Pancreas (tissue), 10 donors: Measurements from ENCODE around the gene SHANK3. TPM values are rescaled to one million over a fixed set of nuclear protein-coding genes. Genes with fewer than 3 reads are reported as not detected.
A peak's percentile ranks its signal among the peaks of the same experiment; 100 is the strongest.

Experiments used
- ATAC-seq, 4 donors: fragments of 200-7000 bp; cut with Tn5 transposase; one replicate each; pipeline versions ENCODE4 v1.8.0 to v1.9.1; 2020; ENCODE audit warnings: mild to moderate bottlenecking in 4 of 4, moderate library complexity in 4 of 4
- DNase-seq, 6 donors: peaks; one replicate each; pipeline ENCODE4 v3.0.0-alpha.2; 2020
- FAIRE-seq: peaks from 2 replicates; lab custom pipeline; 2012; peaks lifted over from hg19 to GRCh38; lab: Jason Lieb, UNC
- H3K27ac ChIP-seq, 4 donors: fragments of 200-600 bp; sonication (generic); 1 replicate in 3 of 4; 2 replicates in 1 of 4; pipeline versions ENCODE4 v1.5.0 to v1.8.0; 2020
- H3K27me3 ChIP-seq, 4 donors: fragments of 200-600 bp; one replicate each; pipeline ENCODE4 v1.8.0; 2021
- H3K36me3 ChIP-seq, 3 donors: fragments of 200-600 bp; sonication (generic) in 1 of 3; one replicate each; pipeline versions ENCODE4 v1.5.0 to v1.8.0; 2020 to 2021
- H3K4me1 ChIP-seq, 3 donors: fragments of 200-600 bp; one replicate each; pipeline ENCODE4 v1.8.0; 2021
- H3K4me3 ChIP-seq, 4 donors: fragments of 200-600 bp; sonication (generic) in 2 of 4; one replicate each; pipeline versions ENCODE4 v1.5.0 to v1.8.0; 2020 to 2021
- H3K9me3 ChIP-seq, 4 donors: fragments of 200-600 bp; one replicate each; pipeline ENCODE4 v1.8.0; 2021
- CTCF ChIP-seq, 4 donors: fragments of 200-600 bp; sonication (generic) in 3 of 4; IDR thresholded peaks; one replicate each; pipeline versions ENCODE4 v1.5.0 to v1.8.0; 2021; ENCODE audit warnings: antibody characterized with exemption in 4 of 4
- WGBS, 2 donors: extraction: QIAGEN DNeasy Blood & Tissue Kit; methylation state at CpG; one replicate each; pipeline ENCODE4 v1.1.7; 2013; 5-methylcytosine and 5-hydroxymethylcytosine counted together
- intact Hi-C, 3 donors: fragments of 100-400 bp; cut with DNase I; formaldehyde crosslinking; loops; one replicate each; pipeline versions ENCODE4 v1.11.1 to v1.14.2; 2022
- polyA plus RNA-seq, 2 donors: library from polyadenylated mRNA; stranded (reverse); fragments of 200-250 nt; gene quantifications; one replicate each; pipeline ENCODE4 v1.2.3, GENCODE V29; 2013
- total RNA-seq, 6 donors: library from RNA; stranded (reverse); fragmentation: NEBNext Ultra II Directional in 4 of 6; extraction: Animal tissue kit (Norgen Biotek cat#: 25700) in 4 of 6; gene quantifications; one replicate each; pipeline versions ENCODE4 v1.2.1 to v1.2.4, GENCODE V29; 2021 to 2023
- donor health status: healthy with polysubstance abuse.
- donor health status: DM: no; HTN: no; CAD: no; lungs with moderate emphysema.
- donor health status: DM: no; HTN: no; CAD: no.
- donor health status: control.
- donor health status: control.
- donor health status: Bipolar disorder and iron deficiency.
- donor health status: DM: yes; HTN: yes; CAD: no.
- donor health status: DM: no; HTN: no; CAD: no.
- donor health status: DM: no; HTN: no; CAD: no.
- donor health status: DM: yes; HTN: yes; CAD: no.

SHANK3 gene
- total and polyA plus RNA-seq, 8 donors: 2.7 to 18.9 (median 4.4) TPM

GRCh38 chr22:50704510-50705218, 32.0 kb downstream of the SHANK3 start:
- no peaks in the 10 kb centered on the region for H3K4me1 ChIP-seq
- H3K27me3 ChIP-seq: no peaks in the 10 kb centered on the region
- intact Hi-C loops: no loop called here
- TF ChIP-seq CTCF (IDR thresholded peaks at IDR 0.05): no peak
- no peak for FAIRE-seq
- peak in 3 of 6 donors; percentile 23 to 65 (median 53) for DNase-seq
- no peak overlapping the region for H3K4me3 ChIP-seq
- ATAC-seq: no peak
- H3K36me3 ChIP-seq: no peaks in the 10 kb centered on the region
- H3K9me3 ChIP-seq: no peaks in the 10 kb centered on the region
- H3K27ac ChIP-seq: no peak overlapping the region
- WGBS, 2 donors: 89 to 93% methylated on average over 37 of the region's 37 CpGs

GRCh38 chr22:50705219-50705691, 32.6 kb downstream of the SHANK3 start:
- Histone ChIP-seq H3K9me3 (no peaks in the 10 kb centered on the region), H3K27me3 (no peaks in the 10 kb centered on the region), H3K4me3 (no peak overlapping the region), H3K4me1 (no peaks in the 10 kb centered on the region), H3K36me3 (no peaks in the 10 kb centered on the region), H3K27ac (no peak overlapping the region)
- FAIRE-seq (no peak), ATAC-seq (peak in 3 of 4 donors; percentile 60 to 75 (median 74)), DNase-seq (peak in 4 of 6 donors; percentile 26 to 80 (median 50))
- TF ChIP-seq CTCF (IDR thresholded peaks at IDR 0.05): no peak
- WGBS, 2 donors: 57 to 59% methylated on average over 11 to 23 of the region's 23 CpGs
- intact Hi-C loops: no loop called here

GRCh38 chr22:50705851-50706351, 33.3 kb downstream of the SHANK3 start:
- peak in 3 of 6 donors; percentile 21 to 67 (median 51) for DNase-seq

GRCh38 chr22:50706481-50707125, 34.0 kb downstream of the SHANK3 start:
- 90 to 91% methylated on average over 14 of the region's 14 CpGs for WGBS, 2 donors
- Histone ChIP-seq H3K9me3 (no peaks in the 10 kb centered on the region), H3K4me3 (no peak overlapping the region), H3K27ac (no peak overlapping the region), H3K4me1 (no peaks in the 10 kb centered on the region), H3K27me3 (no peaks in the 10 kb centered on the region), H3K36me3 (no peaks in the 10 kb centered on the region)
- no peak for FAIRE-seq
- peak in 3 of 6 donors; percentile 3 to 35 (median 27) for DNase-seq
- ATAC-seq: no peak
- no peak for TF ChIP-seq CTCF (IDR thresholded peaks at IDR 0.05)
- intact Hi-C loops: no loop called here

More at GRCh38 chr22:50705851-50706351, 33.3 kb downstream of the SHANK3 start:
- intact Hi-C loops: no loop called here
- Histone ChIP-seq H3K27me3 (no peaks in the 10 kb centered on the region), H3K4me3 (no peak overlapping the region), H3K27ac (no peak overlapping the region), H3K4me1 (no peaks in the 10 kb centered on the region), H3K9me3 (no peaks in the 10 kb centered on the region), H3K36me3 (no peaks in the 10 kb centered on the region)
- ATAC-seq (peak in 2 of 4 donors; percentile 10 to 23), FAIRE-seq (no peak)
- 89 to 96% methylated on average over 24 to 27 of the region's 27 CpGs for WGBS, 2 donors
- no peak for TF ChIP-seq CTCF (IDR thresholded peaks at IDR 0.05)
